HCT116 (cell line): ENCODE data around the gene ALK. TPM values are rescaled to one million over a fixed set of nuclear protein-coding genes. Genes with fewer than 3 reads are reported as not detected.

Experiments
- ATAC-seq: fragments of 200-7000 bp; cut with Tn5 transposase; 2 replicates; pipeline ENCODE4 v1.9.1; 2020; ENCODE audit warnings: mild to moderate bottlenecking, moderate library complexity
- BruUV-seq: library from RNA; stranded (reverse); fragments of 400-500 nt; replicated peaks from 2 replicates; lab custom pipeline; 2021; lab: Mats Ljungman, UMichigan
- CTCF ChIA-PET: fragments of 300-600 bp; sonication (Branson Sonifier 250); formaldehyde crosslinking; loops from one replicate; lab custom pipeline; 2021; ENCODE audit warnings: antibody characterized with exemption; lab: Charles Lee
- POLR2A ChIA-PET: fragments of 300-600, 350-600 bp; sonication (Branson Sonifier 250); formaldehyde crosslinking; loops from one replicate; lab custom pipeline; 2021; ENCODE audit warnings: antibody characterized with exemption; lab: Charles Lee
- RAD21 ChIA-PET, 2 experiments: fragments of 300-600 bp; sonication (Branson Sonifier 250); formaldehyde crosslinking; loops; one replicate each; lab custom pipeline; 2023; ENCODE audit warnings: low total read pairs in 2 of 2; ENCODE audit not compliant: uncharacterized antibody in 2 of 2, unreplicated experiment in 2 of 2, low non-redundant PET in 1 of 2; lab: Charles Lee
- DNase-seq: peaks from one replicate; pipeline ENCODE4 v3.0.0-alpha.2; 2010; ENCODE audit warnings: low read depth, low spot score
- H2AFZ ChIP-seq: fragments of 200-600 bp; shearing (Covaris generic), sonication (generic); 2 replicates; pipeline ENCODE4 v1.6.1; 2017; ENCODE audit warnings: low read depth, mixed run types, mixed read lengths, antibody characterized with exemption, low read length; ENCODE audit not compliant: poor library complexity, severe bottlenecking
- H3K27ac ChIP-seq: 2 replicates; pipeline ENCODE4 v1.5.1; 2012; ENCODE audit warnings: low read depth, low read length
- H3K27me3 ChIP-seq: fragments of 200-600 bp; sonication (generic); 2 replicates; pipeline ENCODE4 v1.6.1; 2016; ENCODE audit warnings: mixed run types, low read length, mixed read lengths; ENCODE audit not compliant: insufficient read depth
- H3K36me3 ChIP-seq, 2 experiments: fragments of 200-500 bp in 1 of 2; fragments of 200-600 bp in 1 of 2; sonication (Bioruptor generic) in 1 of 2; sonication (generic) in 1 of 2; 2 replicates each; pipeline versions ENCODE4 v1.5.1 to v1.6.1; 2014 to 2016; ENCODE audit warnings: low read length in 2 of 2, inconsistent platforms in 1 of 2, mixed read lengths in 1 of 2, mixed run types in 1 of 2; ENCODE audit not compliant: insufficient read depth in 2 of 2, control insufficient read depth in 1 of 2
- H3K4me1 ChIP-seq, 2 experiments: fragments of 200-600 bp in 1 of 2; sonication (generic) in 1 of 2; 2 replicates each; pipeline versions ENCODE4 v1.5.1 to v1.6.1; 2012 to 2017; ENCODE audit warnings: low read length in 2 of 2, inconsistent platforms in 1 of 2, mild to moderate bottlenecking in 1 of 2, mixed read lengths in 1 of 2, mixed run types in 1 of 2, moderate library complexity in 1 of 2; ENCODE audit not compliant: insufficient read depth in 2 of 2, control insufficient read depth in 1 of 2
- H3K4me2 ChIP-seq: fragments of 200-600 bp; sonication (generic); 2 replicates; pipeline ENCODE4 v1.6.1; 2017; ENCODE audit warnings: mixed run types, low read length, mixed read lengths
- H3K4me3 ChIP-seq, 2 experiments: fragments of 200-600 bp in 1 of 2; sonication (generic) in 1 of 2; replicated peaks in 1 of 2; 2 replicates each; pipeline ENCODE4 v1.5.1; 2011 to 2016; ENCODE audit warnings: low read length in 2 of 2, control low read depth in 1 of 2, low read depth in 1 of 2, mild to moderate bottlenecking in 1 of 2, mixed read lengths in 1 of 2, mixed run types in 1 of 2
- H3K79me2 ChIP-seq: fragments of 200-600 bp; sonication (generic); 2 replicates; pipeline ENCODE4 v1.6.1; 2017; ENCODE audit warnings: mild to moderate bottlenecking, mixed run types, low read length, moderate library complexity, mixed read lengths; ENCODE audit not compliant: insufficient read depth
- H3K9ac ChIP-seq: fragments of 200-600 bp; sonication (generic); 2 replicates; pipeline ENCODE4 v1.6.1; 2016; ENCODE audit warnings: low read length, mixed read lengths
- H3K9me2 ChIP-seq: fragments of 200-600 bp; sonication (generic), shearing (Covaris generic); 2 replicates; pipeline ENCODE4 v1.6.1; 2017; ENCODE audit warnings: mixed run types, mild to moderate bottlenecking, moderate library complexity; ENCODE audit not compliant: insufficient read depth
- H3K9me3 ChIP-seq, 2 experiments: fragments of 200-500 bp in 1 of 2; fragments of 200-600 bp in 1 of 2; sonication (Bioruptor generic) in 1 of 2; sonication (generic) in 1 of 2; 2 replicates each; pipeline ENCODE4 v1.6.1; 2014 to 2017; ENCODE audit warnings: low read length in 2 of 2, mixed read lengths in 2 of 2, inconsistent platforms in 1 of 2, low read depth in 1 of 2, mild to moderate bottlenecking in 1 of 2, mixed run types in 1 of 2, moderate library complexity in 1 of 2; ENCODE audit not compliant: control insufficient read depth in 1 of 2, insufficient read depth in 1 of 2
- H4K20me1 ChIP-seq: fragments of 200-600 bp; sonication (generic), shearing (Covaris generic); 2 replicates; pipeline ENCODE4 v1.6.1; 2017; ENCODE audit warnings: mixed run types, mild to moderate bottlenecking, moderate library complexity; ENCODE audit not compliant: insufficient read depth
- CBX3 ChIP-seq: IDR thresholded peaks from 2 replicates; pipeline ENCODE4 v1.6.1; 2012; ENCODE audit warnings: low read depth
- CEBPB ChIP-seq: IDR thresholded peaks from 2 replicates; pipeline ENCODE4 v1.6.1; 2012; ENCODE audit warnings: low read depth
- EGR1 ChIP-seq: IDR thresholded peaks from 2 replicates; pipeline ENCODE4 v1.6.1; 2012; ENCODE audit warnings: low read depth
- ELF1 ChIP-seq: IDR thresholded peaks from 2 replicates; pipeline ENCODE4 v1.6.1; 2012; ENCODE audit warnings: low read depth, borderline replicate concordance
- JUND ChIP-seq: IDR thresholded peaks from 2 replicates; pipeline ENCODE4 v1.6.1; 2012
- SP1 ChIP-seq: IDR thresholded peaks from 2 replicates; pipeline ENCODE4 v1.6.1; 2012; ENCODE audit warnings: low read depth
- SRF ChIP-seq: IDR thresholded peaks from 2 replicates; pipeline ENCODE4 v1.6.1; 2012; ENCODE audit warnings: low read depth
- TCF7L2 ChIP-seq: IDR thresholded peaks from 2 replicates; pipeline ENCODE4 v1.7.0; 2011; ENCODE audit warnings: borderline replicate concordance, inconsistent platforms; ENCODE audit not compliant: insufficient read depth, insufficient read length; ENCODE audit errors: extremely low read depth
- ZFX ChIP-seq: fragments of 450-650 bp; IDR thresholded peaks from 2 replicates; pipeline ENCODE4 v1.6.1; 2017
- intact Hi-C: fragments of 100-400 bp; cut with micrococcal nuclease; formaldehyde crosslinking; loops from 2 replicates; pipeline ENCODE4 v1.10.0; 2022
- total RNA-seq: library from RNA; stranded (reverse); gene quantifications from one replicate; pipeline ENCODE4 v1.2.1, GENCODE V29; 2021; ENCODE audit not compliant: unreplicated experiment
- TF ChIP-seq, protein P1 (sequence below): IDR thresholded peaks from 2 replicates; pipeline ENCODE4 v1.6.1; 2012; ENCODE audit warnings: low read depth
- TF ChIP-seq, protein P2 (sequence below), 3 experiments: fragments of 200-600 bp in 1 of 3; sonication (generic) in 1 of 3; IDR thresholded peaks in 2 of 3; conservative IDR thresholded peaks in 1 of 3; 2 replicates each; pipeline ENCODE4 v1.5.1; 2012 to 2017; ENCODE audit warnings: low read depth in 2 of 3, low read length in 2 of 3, antibody characterized with exemption in 1 of 3, borderline replicate concordance in 1 of 3, control low read depth in 1 of 3, mild to moderate bottlenecking in 1 of 3, mixed read lengths in 1 of 3, mixed run types in 1 of 3, moderate library complexity in 1 of 3; ENCODE audit not compliant: insufficient read depth in 1 of 3

The ALK gene
- total RNA-seq, 1 experiment from 2014 or later, result not detected

DNA sequence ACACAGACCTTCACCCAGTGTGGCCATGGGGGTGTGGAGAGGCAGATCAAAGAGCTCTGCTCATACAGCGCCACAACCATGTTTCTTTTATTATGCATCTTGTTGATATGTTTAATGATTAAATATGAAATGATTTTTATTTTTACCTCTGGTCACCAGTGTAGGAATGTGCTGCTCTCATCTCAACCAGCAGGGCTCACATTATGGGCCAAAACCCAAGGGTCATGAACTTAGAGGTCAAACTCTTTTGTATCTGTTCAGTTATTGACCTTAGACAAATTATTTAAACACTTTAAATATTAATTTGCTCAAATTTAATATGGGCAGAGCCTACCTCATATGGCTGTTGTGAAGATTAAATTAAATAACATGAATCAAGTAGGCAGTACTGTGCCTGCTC is 386.2 kb downstream of the ALK start (continued):
- TF ChIP-seq, protein P1, sequence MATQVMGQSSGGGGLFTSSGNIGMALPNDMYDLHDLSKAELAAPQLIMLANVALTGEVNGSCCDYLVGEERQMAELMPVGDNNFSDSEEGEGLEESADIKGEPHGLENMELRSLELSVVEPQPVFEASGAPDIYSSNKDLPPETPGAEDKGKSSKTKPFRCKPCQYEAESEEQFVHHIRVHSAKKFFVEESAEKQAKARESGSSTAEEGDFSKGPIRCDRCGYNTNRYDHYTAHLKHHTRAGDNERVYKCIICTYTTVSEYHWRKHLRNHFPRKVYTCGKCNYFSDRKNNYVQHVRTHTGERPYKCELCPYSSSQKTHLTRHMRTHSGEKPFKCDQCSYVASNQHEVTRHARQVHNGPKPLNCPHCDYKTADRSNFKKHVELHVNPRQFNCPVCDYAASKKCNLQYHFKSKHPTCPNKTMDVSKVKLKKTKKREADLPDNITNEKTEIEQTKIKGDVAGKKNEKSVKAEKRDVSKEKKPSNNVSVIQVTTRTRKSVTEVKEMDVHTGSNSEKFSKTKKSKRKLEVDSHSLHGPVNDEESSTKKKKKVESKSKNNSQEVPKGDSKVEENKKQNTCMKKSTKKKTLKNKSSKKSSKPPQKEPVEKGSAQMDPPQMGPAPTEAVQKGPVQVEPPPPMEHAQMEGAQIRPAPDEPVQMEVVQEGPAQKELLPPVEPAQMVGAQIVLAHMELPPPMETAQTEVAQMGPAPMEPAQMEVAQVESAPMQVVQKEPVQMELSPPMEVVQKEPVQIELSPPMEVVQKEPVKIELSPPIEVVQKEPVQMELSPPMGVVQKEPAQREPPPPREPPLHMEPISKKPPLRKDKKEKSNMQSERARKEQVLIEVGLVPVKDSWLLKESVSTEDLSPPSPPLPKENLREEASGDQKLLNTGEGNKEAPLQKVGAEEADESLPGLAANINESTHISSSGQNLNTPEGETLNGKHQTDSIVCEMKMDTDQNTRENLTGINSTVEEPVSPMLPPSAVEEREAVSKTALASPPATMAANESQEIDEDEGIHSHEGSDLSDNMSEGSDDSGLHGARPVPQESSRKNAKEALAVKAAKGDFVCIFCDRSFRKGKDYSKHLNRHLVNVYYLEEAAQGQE, result no peak

- DNase-seq, result no peak
- RAD21 ChIA-PET, result no interaction called here
- no peak overlapping the region for H3K27ac ChIP-seq
- no peaks in the 10 kb centered on the region for H3K9me3 ChIP-seq
- TF ChIP-seq, protein P2, sequence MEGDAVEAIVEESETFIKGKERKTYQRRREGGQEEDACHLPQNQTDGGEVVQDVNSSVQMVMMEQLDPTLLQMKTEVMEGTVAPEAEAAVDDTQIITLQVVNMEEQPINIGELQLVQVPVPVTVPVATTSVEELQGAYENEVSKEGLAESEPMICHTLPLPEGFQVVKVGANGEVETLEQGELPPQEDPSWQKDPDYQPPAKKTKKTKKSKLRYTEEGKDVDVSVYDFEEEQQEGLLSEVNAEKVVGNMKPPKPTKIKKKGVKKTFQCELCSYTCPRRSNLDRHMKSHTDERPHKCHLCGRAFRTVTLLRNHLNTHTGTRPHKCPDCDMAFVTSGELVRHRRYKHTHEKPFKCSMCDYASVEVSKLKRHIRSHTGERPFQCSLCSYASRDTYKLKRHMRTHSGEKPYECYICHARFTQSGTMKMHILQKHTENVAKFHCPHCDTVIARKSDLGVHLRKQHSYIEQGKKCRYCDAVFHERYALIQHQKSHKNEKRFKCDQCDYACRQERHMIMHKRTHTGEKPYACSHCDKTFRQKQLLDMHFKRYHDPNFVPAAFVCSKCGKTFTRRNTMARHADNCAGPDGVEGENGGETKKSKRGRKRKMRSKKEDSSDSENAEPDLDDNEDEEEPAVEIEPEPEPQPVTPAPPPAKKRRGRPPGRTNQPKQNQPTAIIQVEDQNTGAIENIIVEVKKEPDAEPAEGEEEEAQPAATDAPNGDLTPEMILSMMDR (IDR thresholded peaks at IDR 0.05 in 2 of 3, conservative IDR thresholded peaks at IDR 0.05 in 1 of 3; ENCODE audit: borderline replicate concordance in 1 of 3, insufficient read depth in 1 of 3, low read depth in 2 of 3, low read length in 2 of 3), result no peak
- TF ChIP-seq CBX3 (no peak), CEBPB (no peak), SP1 (no peak), ELF1 (no peak), EGR1 (no peak), TCF7L2 (no peak), JUND (no peak), SRF (no peak), ZFX (no peak)
- ATAC-seq, result no peak
- H3K27me3 ChIP-seq, result peaks cover 88% of the 10 kb centered on the region; the same call in 1 of the 2 replicates
- BruUV-seq, result no TSS peak
- H3K4me3 ChIP-seq, result no peak overlapping the region
- POLR2A ChIA-PET, result no interaction called here
- no peaks in the 10 kb centered on the region for H3K79me2 ChIP-seq
- intact Hi-C loops, result no loop called here
- H3K4me2 ChIP-seq, result no peak overlapping the region
- CTCF ChIA-PET, result no interaction called here
- no peaks in the 10 kb centered on the region for H3K9me2 ChIP-seq
- no peaks in the 10 kb centered on the region for H4K20me1 ChIP-seq
- H3K36me3 ChIP-seq, result no peaks in the 10 kb centered on the region
- no peaks in the 10 kb centered on the region for H3K4me1 ChIP-seq
- no peak overlapping the region for H2AFZ ChIP-seq
- H3K9ac ChIP-seq, result no peak overlapping the region
These were observed 388.9 kb downstream of the ALK start for GRCh38 chr2:29532436-29532835.
